Spleen (tissue), 7 donors: ENCODE measurements around the gene CCDC170.

Experiments
- POLR2A ChIP-seq, 3 donors: fragments of 450-650 bp; IDR thresholded peaks; one replicate each; pipeline ENCODE4 v1.5.1; 2017; ENCODE audit warnings: antibody characterized with exemption in 3 of 3, mild to moderate bottlenecking in 1 of 3
- TF ChIP-seq, protein P1 (sequence below), 11 experiments: fragments of 200-600 bp in 7 of 11; fragments of 450-650 bp in 4 of 11; sonication (generic) in 4 of 11; IDR thresholded peaks in 8 of 11; conservative IDR thresholded peaks in 3 of 11; 1 replicate in 7 of 11; 2 replicates in 4 of 11; pipeline versions ENCODE4 v1.4.0 to v1.8.0; 2016 to 2021; ENCODE audit warnings: antibody characterized with exemption in 11 of 11, inconsistent platforms in 4 of 11, mild to moderate bottlenecking in 1 of 11
- donor health status: DM: no; HTN: no; CAD: no; lungs with moderate emphysema.
- donor health status: DM: no; HTN: no; CAD: no.
- donor health status: DM: no; HTN: no; CAD: no.

DNA sequence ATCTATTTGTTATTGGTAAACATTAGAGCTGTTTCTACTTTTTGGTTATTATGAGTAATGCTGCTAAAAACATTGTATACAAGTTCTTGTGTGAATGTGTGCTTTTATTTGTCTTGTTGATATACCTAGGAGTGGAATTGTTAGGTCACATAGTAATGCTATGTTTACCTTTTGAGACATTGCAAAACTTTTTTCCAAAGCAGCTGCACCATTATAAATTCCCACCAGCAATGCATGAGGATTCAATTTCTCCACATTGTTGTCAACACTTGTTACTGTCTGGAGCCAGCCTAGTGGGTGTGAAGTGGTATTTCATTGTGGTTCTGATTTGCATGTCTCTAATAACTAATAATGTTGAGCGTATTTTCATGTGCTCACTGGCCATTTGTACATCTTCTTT lies 145.9 kb downstream of the CCDC170 start:
- no peak for TF ChIP-seq POLR2A (IDR thresholded peaks at IDR 0.05)
- TF ChIP-seq, protein P1, sequence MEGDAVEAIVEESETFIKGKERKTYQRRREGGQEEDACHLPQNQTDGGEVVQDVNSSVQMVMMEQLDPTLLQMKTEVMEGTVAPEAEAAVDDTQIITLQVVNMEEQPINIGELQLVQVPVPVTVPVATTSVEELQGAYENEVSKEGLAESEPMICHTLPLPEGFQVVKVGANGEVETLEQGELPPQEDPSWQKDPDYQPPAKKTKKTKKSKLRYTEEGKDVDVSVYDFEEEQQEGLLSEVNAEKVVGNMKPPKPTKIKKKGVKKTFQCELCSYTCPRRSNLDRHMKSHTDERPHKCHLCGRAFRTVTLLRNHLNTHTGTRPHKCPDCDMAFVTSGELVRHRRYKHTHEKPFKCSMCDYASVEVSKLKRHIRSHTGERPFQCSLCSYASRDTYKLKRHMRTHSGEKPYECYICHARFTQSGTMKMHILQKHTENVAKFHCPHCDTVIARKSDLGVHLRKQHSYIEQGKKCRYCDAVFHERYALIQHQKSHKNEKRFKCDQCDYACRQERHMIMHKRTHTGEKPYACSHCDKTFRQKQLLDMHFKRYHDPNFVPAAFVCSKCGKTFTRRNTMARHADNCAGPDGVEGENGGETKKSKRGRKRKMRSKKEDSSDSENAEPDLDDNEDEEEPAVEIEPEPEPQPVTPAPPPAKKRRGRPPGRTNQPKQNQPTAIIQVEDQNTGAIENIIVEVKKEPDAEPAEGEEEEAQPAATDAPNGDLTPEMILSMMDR (IDR thresholded peaks at IDR 0.05 in 8 of 11, conservative IDR thresholded peaks at IDR 0.05 in 3 of 11): no peak
